Thyroid gland (tissue), 4 donors: Measurements from ENCODE around the gene THSD7B.

Source experiments
- POLR2A ChIP-seq, 2 donors: fragments of 450-650 bp; IDR thresholded peaks; one replicate each; pipeline ENCODE4 v1.6.1; 2017; ENCODE audit warnings: antibody characterized with exemption in 2 of 2, mild to moderate bottlenecking in 2 of 2, moderate library complexity in 1 of 2
- TF ChIP-seq, protein P1 (sequence below), 6 experiments: fragments of 200-600 bp in 3 of 6; fragments of 450-650 bp in 3 of 6; sonication (generic) in 3 of 6; IDR thresholded peaks; one replicate each; pipeline ENCODE4 v1.5.1; 2016 to 2019; ENCODE audit warnings: antibody characterized with exemption in 6 of 6, mild to moderate bottlenecking in 2 of 6, inconsistent platforms in 1 of 6, moderate library complexity in 1 of 6

DNA sequence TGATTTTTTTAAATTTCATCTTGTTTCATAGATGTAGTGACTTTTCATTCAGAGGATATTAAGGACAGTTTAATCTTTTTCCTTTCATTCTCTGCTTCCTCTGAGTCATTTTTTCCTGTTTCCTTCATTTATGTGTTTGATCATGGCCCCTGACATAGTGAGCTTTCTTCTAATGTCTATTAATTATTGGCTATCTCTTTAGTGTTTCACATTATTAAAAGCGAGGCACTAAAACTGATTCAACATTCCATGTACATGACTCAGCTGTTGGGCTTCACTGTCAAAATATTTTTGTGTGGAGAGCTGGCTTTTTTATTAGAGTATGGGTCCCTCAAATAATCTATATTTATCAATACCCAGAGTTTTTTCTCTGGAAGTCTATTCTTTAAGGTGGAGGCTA, 125.8 kb downstream of the THSD7B start:
- TF ChIP-seq, protein P1, sequence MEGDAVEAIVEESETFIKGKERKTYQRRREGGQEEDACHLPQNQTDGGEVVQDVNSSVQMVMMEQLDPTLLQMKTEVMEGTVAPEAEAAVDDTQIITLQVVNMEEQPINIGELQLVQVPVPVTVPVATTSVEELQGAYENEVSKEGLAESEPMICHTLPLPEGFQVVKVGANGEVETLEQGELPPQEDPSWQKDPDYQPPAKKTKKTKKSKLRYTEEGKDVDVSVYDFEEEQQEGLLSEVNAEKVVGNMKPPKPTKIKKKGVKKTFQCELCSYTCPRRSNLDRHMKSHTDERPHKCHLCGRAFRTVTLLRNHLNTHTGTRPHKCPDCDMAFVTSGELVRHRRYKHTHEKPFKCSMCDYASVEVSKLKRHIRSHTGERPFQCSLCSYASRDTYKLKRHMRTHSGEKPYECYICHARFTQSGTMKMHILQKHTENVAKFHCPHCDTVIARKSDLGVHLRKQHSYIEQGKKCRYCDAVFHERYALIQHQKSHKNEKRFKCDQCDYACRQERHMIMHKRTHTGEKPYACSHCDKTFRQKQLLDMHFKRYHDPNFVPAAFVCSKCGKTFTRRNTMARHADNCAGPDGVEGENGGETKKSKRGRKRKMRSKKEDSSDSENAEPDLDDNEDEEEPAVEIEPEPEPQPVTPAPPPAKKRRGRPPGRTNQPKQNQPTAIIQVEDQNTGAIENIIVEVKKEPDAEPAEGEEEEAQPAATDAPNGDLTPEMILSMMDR (IDR thresholded peaks at IDR 0.05), result no peak
- no peak for TF ChIP-seq POLR2A (IDR thresholded peaks at IDR 0.05)
